OCI-LY1 (cell line): ENCODE results near the gene SNRNP27.

ENCODE experiments used
- EZH2 ChIP-seq: fragments of 200-600 bp; sonication (generic), shearing (Covaris generic); IDR thresholded peaks from 2 replicates; pipeline ENCODE4 v1.8.0; 2017; ENCODE audit warnings: borderline replicate concordance, mixed run types, mild to moderate bottlenecking, antibody characterized with exemption, low read length, moderate library complexity, mixed read lengths
- TF ChIP-seq, protein P1 (sequence below): fragments of 200-600 bp; sonication (generic), shearing (Covaris generic); IDR thresholded peaks from 2 replicates; pipeline ENCODE4 v1.5.1; 2017; ENCODE audit warnings: mild to moderate bottlenecking, antibody characterized with exemption, low read length, moderate library complexity, mixed read lengths

DNA sequence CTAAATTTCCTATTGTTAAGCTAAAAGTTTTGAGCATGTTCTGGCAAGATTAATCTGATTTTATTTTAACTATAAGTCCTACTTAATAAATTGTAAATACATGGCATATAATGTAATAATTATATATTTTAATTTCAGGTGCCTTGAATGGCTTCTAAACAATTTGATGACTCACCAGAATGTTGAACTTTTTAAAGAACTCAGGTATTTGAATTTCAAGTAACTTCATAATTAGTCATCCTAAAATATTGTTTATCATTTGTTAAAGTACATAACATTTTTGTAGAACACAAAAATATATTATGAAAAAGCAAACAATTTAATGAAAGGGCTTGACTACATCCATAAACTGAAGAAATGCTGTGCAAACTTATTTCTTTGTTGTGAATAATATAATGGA, 49.8 kb upstream of the SNRNP27 start:
- TF ChIP-seq, protein P1, sequence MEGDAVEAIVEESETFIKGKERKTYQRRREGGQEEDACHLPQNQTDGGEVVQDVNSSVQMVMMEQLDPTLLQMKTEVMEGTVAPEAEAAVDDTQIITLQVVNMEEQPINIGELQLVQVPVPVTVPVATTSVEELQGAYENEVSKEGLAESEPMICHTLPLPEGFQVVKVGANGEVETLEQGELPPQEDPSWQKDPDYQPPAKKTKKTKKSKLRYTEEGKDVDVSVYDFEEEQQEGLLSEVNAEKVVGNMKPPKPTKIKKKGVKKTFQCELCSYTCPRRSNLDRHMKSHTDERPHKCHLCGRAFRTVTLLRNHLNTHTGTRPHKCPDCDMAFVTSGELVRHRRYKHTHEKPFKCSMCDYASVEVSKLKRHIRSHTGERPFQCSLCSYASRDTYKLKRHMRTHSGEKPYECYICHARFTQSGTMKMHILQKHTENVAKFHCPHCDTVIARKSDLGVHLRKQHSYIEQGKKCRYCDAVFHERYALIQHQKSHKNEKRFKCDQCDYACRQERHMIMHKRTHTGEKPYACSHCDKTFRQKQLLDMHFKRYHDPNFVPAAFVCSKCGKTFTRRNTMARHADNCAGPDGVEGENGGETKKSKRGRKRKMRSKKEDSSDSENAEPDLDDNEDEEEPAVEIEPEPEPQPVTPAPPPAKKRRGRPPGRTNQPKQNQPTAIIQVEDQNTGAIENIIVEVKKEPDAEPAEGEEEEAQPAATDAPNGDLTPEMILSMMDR, result no peak
- no peak for TF ChIP-seq EZH2
